ENCODE data around the gene CCSER2.

Gene CCSER2

GRCh38 chr10:84391326-84391725 lies 62.9 kb downstream of the CCSER2 start:
- peak; percentile 17 for DNase-seq (ENCODE audit: low read depth)
- no peak for TF ChIP-seq CTCF (conservative IDR thresholded peaks at IDR 0.05; ENCODE audit: low read length)
- no peak overlapping the region for H3K4me3 ChIP-seq (ENCODE audit: low read length)

GRCh38 chr10:84392181-84392580 lies 63.8 kb downstream of the CCSER2 start:
- no peak for TF ChIP-seq CTCF (conservative IDR thresholded peaks at IDR 0.05; ENCODE audit: low read length)
- H3K4me3 ChIP-seq (ENCODE audit: low read length) = no peak overlapping the region
- DNase-seq (ENCODE audit: low read depth) = no peak

DNA sequence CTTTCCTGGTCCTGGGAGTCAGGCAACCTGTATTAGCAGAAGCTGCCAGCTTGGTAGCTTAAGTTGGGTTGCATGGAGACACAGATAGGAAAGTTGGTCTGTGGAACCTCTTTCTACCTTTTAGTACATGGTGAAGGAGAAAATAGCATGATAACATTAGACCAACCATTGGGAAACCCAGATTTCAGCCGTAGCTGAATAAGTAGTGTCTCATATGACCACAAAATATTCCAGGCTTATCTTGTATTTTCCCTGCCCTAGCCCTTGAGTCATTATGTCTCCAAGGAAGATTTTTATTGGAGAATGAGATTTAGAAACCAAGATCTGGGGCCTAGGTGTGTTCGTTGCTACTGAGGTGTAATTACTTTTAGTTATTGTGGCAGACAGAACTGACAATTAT lies 67.2 kb downstream of the CCSER2 start:
- H3K4me3 ChIP-seq (ENCODE audit: low read length) = no peak overlapping the region
- TF ChIP-seq CTCF (conservative IDR thresholded peaks at IDR 0.05; ENCODE audit: low read length) = no peak
- no peak for DNase-seq (ENCODE audit: low read depth)

- no peak for DNase-seq (ENCODE audit: low read depth)
- no peak overlapping the region for H3K4me3 ChIP-seq (ENCODE audit: low read length)
- TF ChIP-seq CTCF (conservative IDR thresholded peaks at IDR 0.05; ENCODE audit: low read length) = no peak
These were observed 69.4 kb downstream of the CCSER2 start for GRCh38 chr10:84397735-84398144.

- DNase-seq (ENCODE audit: low read depth) = no peak
- H3K4me3 ChIP-seq (ENCODE audit: low read length) = no peak overlapping the region
- no peak for TF ChIP-seq CTCF (conservative IDR thresholded peaks at IDR 0.05; ENCODE audit: low read length)
These were observed 70.3 kb downstream of the CCSER2 start for GRCh38 chr10:84398696-84399095.

DNA sequence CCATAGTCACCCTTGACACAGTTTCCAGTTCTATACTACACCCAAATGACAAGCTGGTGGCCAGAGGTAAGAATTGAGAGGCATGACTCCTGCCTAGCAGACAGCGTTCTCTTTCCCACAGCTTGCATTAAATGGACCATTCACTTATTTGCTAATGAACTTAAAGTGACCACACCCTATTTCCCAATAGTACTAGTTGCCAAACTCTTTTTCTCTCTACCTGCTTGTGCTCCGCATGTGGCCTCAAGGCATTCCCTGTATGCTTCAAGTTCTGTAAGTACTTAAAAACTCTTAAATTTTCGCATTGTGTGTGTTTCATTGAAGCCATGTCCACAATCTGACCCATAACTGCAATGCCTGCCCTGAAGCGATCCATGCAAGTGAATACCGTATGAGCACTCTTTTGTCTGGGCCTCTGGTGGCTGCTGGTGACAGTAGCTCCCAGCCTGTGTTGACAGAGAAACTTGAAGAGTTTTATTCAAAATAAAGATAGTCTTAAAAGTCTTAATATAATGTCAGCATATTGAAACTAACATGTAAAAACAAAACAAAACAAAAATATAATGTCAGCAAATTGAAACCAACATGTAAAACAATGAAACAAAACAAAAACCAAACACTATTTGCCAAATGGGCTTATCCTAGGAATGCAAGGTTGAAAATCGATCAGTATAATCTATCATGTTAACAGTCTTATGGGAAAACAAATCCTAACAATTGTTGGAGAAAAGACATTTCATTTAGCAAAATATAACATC lies 73.6 kb downstream of the CCSER2 start:
- DNase-seq (ENCODE audit: low read depth) = no peak
- no peak overlapping the region for H3K4me3 ChIP-seq (ENCODE audit: low read length)
- no peak for TF ChIP-seq CTCF (conservative IDR thresholded peaks at IDR 0.05; ENCODE audit: low read length)

GRCh38 chr10:84404783-84405182 lies 76.4 kb downstream of the CCSER2 start:
- DNase-seq (ENCODE audit: low read depth) = no peak
- H3K4me3 ChIP-seq (ENCODE audit: low read length) = no peak overlapping the region
- no peak for TF ChIP-seq CTCF (conservative IDR thresholded peaks at IDR 0.05; ENCODE audit: low read length)
